OCI-LY7 (cell line): ENCODE results near the gene SEC61B. TPM values are rescaled to one million over a fixed set of nuclear protein-coding genes. Genes with fewer than 3 reads are reported as not detected.

Experiments used
- BruUV-seq: library from RNA; stranded (reverse); fragments of 400-500 nt; replicated peaks from 2 replicates; lab custom pipeline; 2021; lab: Mats Ljungman, UMichigan
- CTCF ChIA-PET: fragments of 300-600 bp; sonication (Branson Sonifier 250); formaldehyde crosslinking; loops from one replicate; lab custom pipeline; 2022; ENCODE audit warnings: antibody characterized with exemption; ENCODE audit not compliant: unreplicated experiment; lab: Charles Lee
- POLR2A ChIA-PET: fragments of 300-600 bp; sonication (Branson Sonifier 250); formaldehyde crosslinking; loops from one replicate; lab custom pipeline; 2022; ENCODE audit warnings: antibody characterized with exemption; lab: Charles Lee
- DNase-seq: peaks from one replicate; pipeline ENCODE4 v3.0.0-alpha.2; 2015; ENCODE audit warnings: low spot score
- H2AFZ ChIP-seq: fragments of 200-600 bp; sonication (generic), shearing (Covaris generic); 2 replicates; pipeline ENCODE4 v1.6.1; 2014; ENCODE audit warnings: mild to moderate bottlenecking, antibody characterized with exemption, low read length, moderate library complexity
- H3K27ac ChIP-seq: fragments of 200-600 bp; sonication (generic); 2 replicates; pipeline ENCODE4 v1.5.1; 2014; ENCODE audit warnings: mixed run types, low read depth, mild to moderate bottlenecking, moderate library complexity, low read length, inconsistent platforms; ENCODE audit not compliant: poor library complexity, severe bottlenecking
- H3K36me3 ChIP-seq: fragments of 200-600 bp; sonication (generic); 2 replicates; pipeline ENCODE4 v1.6.1; 2014; ENCODE audit warnings: mild to moderate bottlenecking, antibody characterized with exemption, low read length, moderate library complexity, mixed read lengths; ENCODE audit not compliant: insufficient read depth
- H3K4me1 ChIP-seq: fragments of 200-600 bp; sonication (generic); 2 replicates; pipeline ENCODE4 v1.5.1; 2014; ENCODE audit warnings: mild to moderate bottlenecking, low read length; ENCODE audit not compliant: insufficient read depth, poor library complexity, severe bottlenecking
- H3K4me2 ChIP-seq: fragments of 200-600 bp; sonication (generic); 2 replicates; pipeline ENCODE4 v1.6.1; 2014; ENCODE audit warnings: mild to moderate bottlenecking, low read length
- H3K4me3 ChIP-seq: fragments of 200-600 bp; sonication (generic); 2 replicates; pipeline ENCODE4 v1.5.1; 2014; ENCODE audit warnings: mild to moderate bottlenecking, low read depth, low read length; ENCODE audit not compliant: poor library complexity, severe bottlenecking
- H3K79me2 ChIP-seq: fragments of 200-600 bp; sonication (generic); 2 replicates; pipeline ENCODE4 v1.6.1; 2016; ENCODE audit warnings: low read depth, mild to moderate bottlenecking, low read length, moderate library complexity, mixed read lengths; ENCODE audit not compliant: insufficient read depth
- H3K9me2 ChIP-seq: fragments of 200-600 bp; sonication (generic); 2 replicates; pipeline ENCODE4 v1.6.1; 2016; ENCODE audit warnings: mild to moderate bottlenecking, low read length, mixed read lengths; ENCODE audit not compliant: insufficient read depth
- H3K9me3 ChIP-seq: fragments of 200-600 bp; sonication (generic); 2 replicates; pipeline ENCODE4 v1.6.1; 2014; ENCODE audit warnings: mild to moderate bottlenecking, mixed run types, low read length, mixed read lengths
- H4K20me1 ChIP-seq: fragments of 200-600 bp; sonication (generic); 2 replicates; pipeline ENCODE4 v1.6.1; 2014; ENCODE audit warnings: mild to moderate bottlenecking, antibody characterized with exemption, low read length, moderate library complexity, mixed read lengths; ENCODE audit not compliant: insufficient read depth
- CTCF ChIP-seq: fragments of 200-600 bp; sonication (generic); conservative IDR thresholded peaks from 2 replicates; pipeline ENCODE4 v1.5.1; 2014; ENCODE audit warnings: mild to moderate bottlenecking, antibody characterized with exemption, low read length, moderate library complexity, mixed read lengths
- EZH2phosphoT487 ChIP-seq: fragments of 200-600 bp; sonication (generic); IDR thresholded peaks from 2 replicates; pipeline ENCODE4 v1.6.1; 2018; ENCODE audit warnings: low read depth, borderline replicate concordance, mild to moderate bottlenecking, mixed run types, antibody characterized with exemption, low read length, moderate library complexity, mixed read lengths
- intact Hi-C: fragments of 100-400 bp; cut with micrococcal nuclease; formaldehyde crosslinking; loops from one replicate; pipeline ENCODE4 v1.10.0; 2022; ENCODE audit not compliant: unreplicated experiment
- total RNA-seq, 2 experiments: library from RNA; depleted of rRNA in 1 of 2; stranded (reverse); fragments of >200 nt in 1 of 2; shearing (Covaris generic) in 1 of 2; gene quantifications; 2 replicates each; pipeline ENCODE4 v1.2.3, GENCODE V29; 2014 to 2022

Gene SEC61B
- total RNA-seq, 2 experiments from 2014 or later: 106 to 279 TPM

DNA sequence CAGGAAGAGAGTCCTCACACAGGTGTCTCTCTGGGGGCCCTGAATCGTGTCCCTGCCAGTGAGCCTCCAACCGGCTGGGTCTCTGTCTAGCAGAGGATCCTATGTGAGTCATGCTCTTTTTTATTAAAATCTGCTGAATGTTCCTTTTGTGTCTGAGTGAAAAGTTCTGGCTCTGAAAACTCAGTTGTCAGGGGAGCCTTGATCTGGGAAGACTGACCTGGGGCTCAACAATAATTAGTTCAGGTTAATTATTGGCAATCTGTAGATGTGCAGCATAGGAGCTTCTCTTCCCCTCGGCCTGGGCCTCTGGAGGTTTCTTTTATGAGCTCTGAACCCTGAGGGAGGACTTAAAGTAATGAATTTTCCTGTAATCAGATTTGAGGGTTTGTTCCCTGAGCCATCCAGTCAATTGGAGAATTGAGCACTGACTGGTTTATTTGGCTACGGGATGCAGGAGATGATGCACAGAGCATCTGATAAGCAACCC, 45.5 kb upstream of the SEC61B start:
- no peak overlapping the region for H3K4me2 ChIP-seq
- POLR2A ChIA-PET: interaction anchor here (0.6 to 1.3 kb wide), 4 partner anchors 10 to 74 kb away, joined by 3 to 5 read pairs (median 4); no protein-coding TSS in a partner anchor

DNA sequence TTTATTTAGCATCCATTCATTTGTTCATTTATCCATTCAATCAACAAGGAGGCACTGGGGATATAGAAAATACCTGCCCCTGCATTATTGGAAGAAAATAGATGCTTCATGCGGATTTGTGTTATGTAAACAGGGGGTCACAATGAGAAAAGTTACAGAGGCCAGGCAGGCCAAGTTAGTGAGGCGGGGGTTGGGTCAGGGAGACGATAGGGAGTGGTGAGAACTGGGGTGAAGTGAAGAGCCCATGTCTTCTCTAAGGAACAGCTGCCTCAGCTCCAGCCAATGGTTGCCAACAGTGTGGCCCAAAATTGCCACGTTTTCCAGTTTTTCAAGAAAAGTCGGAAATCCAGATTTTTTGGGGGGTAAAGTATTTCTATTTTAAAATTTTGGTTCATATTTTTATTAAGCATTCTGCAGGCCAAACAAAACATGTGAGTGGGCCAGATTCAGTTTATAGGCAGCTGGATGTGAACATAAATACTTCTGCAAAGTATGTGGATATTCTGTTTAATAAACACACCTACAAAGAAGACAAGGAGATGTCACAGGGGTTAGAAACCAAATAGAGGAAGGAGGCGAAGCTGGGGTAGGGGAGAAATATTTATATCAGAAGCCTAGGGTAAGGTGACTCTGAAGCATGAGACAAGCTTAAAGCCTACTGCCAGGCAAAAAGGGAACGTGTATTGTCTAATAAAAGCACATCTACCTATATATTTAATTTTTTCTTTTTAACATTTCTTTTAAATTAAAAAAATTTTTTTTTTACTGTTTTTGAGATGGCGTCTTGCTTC, 44.3 kb upstream of the SEC61B start:
- ChIA-PET CTCF (no interaction called here), POLR2A (interaction anchor here (0.5 kb wide), 1 partner anchor 739 kb away, joined by 3 read pairs; no protein-coding TSS in a partner anchor)
- DNase-seq: no peak
- Histone ChIP-seq H4K20me1 (no peaks in the 10 kb centered on the region), H2AFZ (no peak overlapping the region), H3K27ac (no peak overlapping the region), H3K36me3 (no peaks in the 10 kb centered on the region), H3K79me2 (no peaks in the 10 kb centered on the region), H3K9me3 (no peaks in the 10 kb centered on the region), H3K4me3 (no peak overlapping the region), H3K9me2 (no peaks in the 10 kb centered on the region), H3K4me2 (no peak overlapping the region), H3K4me1 (peaks cover 7% of the 10 kb centered on the region)
- intact Hi-C loops: no loop called here
- BruUV-seq: no TSS peak
- no peak for TF ChIP-seq EZH2phosphoT487
- TF ChIP-seq CTCF: no peak

More for the DNA sequence above, 45.5 kb upstream of the SEC61B start:
- BruUV-seq: no TSS peak
- Histone ChIP-seq H3K4me3 (no peak overlapping the region), H2AFZ (0 out of 2 replicates have a peak overlapping the region, but pooled peaks have one; percentile 1), H3K79me2 (no peaks in the 10 kb centered on the region), H3K36me3 (no peaks in the 10 kb centered on the region), H3K4me1 (peaks cover 3% of the 10 kb centered on the region), H4K20me1 (no peaks in the 10 kb centered on the region), H3K27ac (no peak overlapping the region), H3K9me2 (no peaks in the 10 kb centered on the region), H3K9me3 (no peaks in the 10 kb centered on the region)
- CTCF ChIA-PET: no interaction called here
- TF ChIP-seq EZH2phosphoT487 (no peak), CTCF (no peak)
- DNase-seq: no peak
- intact Hi-C loops: no loop called here
